ENCODE data around the gene CDHR2.

Gene CDHR2

DNA sequence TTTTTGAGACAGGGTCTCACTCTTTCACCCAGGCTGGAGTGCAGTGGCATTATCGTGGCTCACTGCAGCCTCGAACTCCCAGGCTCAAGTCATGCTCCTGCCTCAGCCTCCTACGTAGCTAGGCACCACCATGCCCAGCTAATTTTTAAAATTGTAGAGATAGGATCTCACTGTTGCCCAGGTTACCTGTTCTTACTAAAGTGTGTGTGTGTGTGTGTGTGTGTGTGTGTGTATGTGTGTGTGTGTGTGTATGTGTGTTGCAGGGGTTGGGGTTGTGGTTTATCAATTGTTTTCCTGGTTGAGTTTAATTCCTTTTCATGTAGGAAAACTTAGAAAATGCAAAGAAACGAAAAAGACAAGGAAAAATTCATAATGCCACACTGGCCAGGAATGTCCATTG lies 33.7 kb upstream of the CDHR2 start:
- WGBS, 2 donors (ENCODE audit: extremely low coverage in 2 of 2, insufficient read length in 2 of 2, insufficient replicate concordance in 1 of 2) = no CpG with 5 or more reads among the region's 4 CpGs
- Histone ChIP-seq H3K18ac (ENCODE audit: low read length) (no peak overlapping the region), H4K91ac (ENCODE audit: low read depth, low read length, poor library complexity) (no peak overlapping the region), H3K23ac (ENCODE audit: low read depth, low read length, poor library complexity) (no peak overlapping the region), H3K4me2 (ENCODE audit: insufficient read depth, low read length, poor library complexity, severe bottlenecking) (no peak overlapping the region), H3K36me3 (replicated peaks in 1 of 2; ENCODE audit: control insufficient read depth in 2 of 2, insufficient read depth in 2 of 2, low read length in 2 of 2) (peaks cover 0 to under 1% of the 10 kb centered on the region in 2 donors), H3K4me3 (ENCODE audit: low read length in 2 of 2) (no peak overlapping the region), H3K27ac (replicated peaks; ENCODE audit: low read length) (no peak overlapping the region), H2BK15ac (ENCODE audit: low read length) (no peak overlapping the region), H3K4me1 (ENCODE audit: control insufficient read depth in 2 of 2, insufficient read depth in 1 of 2, low read depth in 1 of 2, low read length in 2 of 2) (no peaks in the 10 kb centered on the region), H2AK5ac (ENCODE audit: low read depth, low read length) (no peak overlapping the region), H3K4ac (ENCODE audit: low read length) (no peak overlapping the region), H2BK12ac (ENCODE audit: low read length) (no peak overlapping the region), H2AFZ (ENCODE audit: low read length) (no peak overlapping the region), H2BK120ac (ENCODE audit: low read depth, low read length) (no peak overlapping the region), H2BK5ac (ENCODE audit: low read length) (no peak overlapping the region), H3K9me3 (replicated peaks in 1 of 2; ENCODE audit: control insufficient read depth in 2 of 2, insufficient read depth in 1 of 2, low read depth in 1 of 2, low read length in 2 of 2) (no peaks in the 10 kb centered on the region), H3K27me3 (ENCODE audit: control insufficient read depth in 3 of 3, insufficient read depth in 3 of 3, low read depth in 1 of 3, low read length in 3 of 3) (no peaks in the 10 kb centered on the region), H3K79me1 (ENCODE audit: low read depth, low read length) (no peaks in the 10 kb centered on the region), H4K8ac (ENCODE audit: low read depth, low read length) (no peak overlapping the region), H3K14ac (ENCODE audit: low read length) (no peak overlapping the region), H3K9ac (ENCODE audit: low read depth, low read length, poor library complexity) (no peak overlapping the region)
- DNase-seq (ENCODE audit: low spot score) = no peak

DNA sequence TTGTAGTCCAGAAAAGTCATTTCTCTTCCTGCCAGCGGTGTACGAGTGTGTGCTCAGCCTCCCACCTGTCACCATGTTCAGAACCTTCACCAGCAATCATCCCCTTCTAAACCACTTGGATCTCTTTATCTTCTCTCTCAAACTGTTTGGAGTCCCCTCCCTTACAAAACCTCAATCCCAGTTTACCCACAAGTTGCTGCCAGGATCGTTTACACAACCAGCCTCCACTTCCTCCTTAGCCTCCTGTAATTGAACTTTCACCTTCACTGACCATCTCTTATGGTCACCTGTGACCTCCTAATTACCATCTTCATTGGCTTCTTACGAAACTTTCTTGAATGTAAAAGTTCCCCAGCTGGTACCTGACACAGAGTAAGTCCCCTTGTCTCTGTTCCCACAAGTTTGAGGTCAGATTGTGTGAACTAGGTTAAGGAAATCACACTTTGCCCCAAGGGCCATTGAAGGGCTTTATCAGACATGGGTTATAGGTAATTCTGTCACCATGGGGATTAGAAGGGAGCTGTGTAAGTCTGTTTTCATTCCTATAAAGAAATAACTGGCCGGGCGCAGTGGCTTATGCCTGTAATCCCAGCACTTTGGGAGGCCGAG lies 32.0 kb upstream of the CDHR2 start:
- no CpG with 5 or more reads among the region's 7 CpGs for WGBS, 2 donors (ENCODE audit: extremely low coverage in 2 of 2, insufficient read length in 2 of 2, insufficient replicate concordance in 1 of 2)
- H3K9ac ChIP-seq (ENCODE audit: low read depth, low read length, poor library complexity) = no peak overlapping the region
- no peak overlapping the region for H4K8ac ChIP-seq (ENCODE audit: low read depth, low read length)
- no peak overlapping the region for H2BK5ac ChIP-seq (ENCODE audit: low read length)
- no peak for DNase-seq (ENCODE audit: low spot score)
- H2BK120ac ChIP-seq (ENCODE audit: low read depth, low read length) = no peak overlapping the region
- no peaks in the 10 kb centered on the region for H3K79me1 ChIP-seq (ENCODE audit: low read depth, low read length)
- H2AFZ ChIP-seq (ENCODE audit: low read length) = no peak overlapping the region
- H3K36me3 ChIP-seq (replicated peaks in 1 of 2; ENCODE audit: control insufficient read depth in 2 of 2, insufficient read depth in 2 of 2, low read length in 2 of 2) = no peaks in the 10 kb centered on the region
- H3K4ac ChIP-seq (ENCODE audit: low read length) = no peak overlapping the region
- no peak overlapping the region for H3K4me3 ChIP-seq (ENCODE audit: low read length in 2 of 2)
- peaks cover 0 to 3% of the 10 kb centered on the region in 2 donors for H3K4me1 ChIP-seq (ENCODE audit: control insufficient read depth in 2 of 2, insufficient read depth in 1 of 2, low read depth in 1 of 2, low read length in 2 of 2)
- no peak overlapping the region for H2BK12ac ChIP-seq (ENCODE audit: low read length)
- no peaks in the 10 kb centered on the region for H3K9me3 ChIP-seq (replicated peaks in 1 of 2; ENCODE audit: control insufficient read depth in 2 of 2, insufficient read depth in 1 of 2, low read depth in 1 of 2, low read length in 2 of 2)
- no peak overlapping the region for H3K27ac ChIP-seq (replicated peaks; ENCODE audit: low read length)
- H2AK5ac ChIP-seq (ENCODE audit: low read depth, low read length) = no peak overlapping the region
- H3K14ac ChIP-seq (ENCODE audit: low read length) = no peak overlapping the region
- H3K27me3 ChIP-seq (ENCODE audit: control insufficient read depth in 3 of 3, insufficient read depth in 3 of 3, low read depth in 1 of 3, low read length in 3 of 3) = no peaks in the 10 kb centered on the region
- no peak overlapping the region for H2BK15ac ChIP-seq (ENCODE audit: low read length)
- H3K23ac ChIP-seq (ENCODE audit: low read depth, low read length, poor library complexity) = no peak overlapping the region
- no peak overlapping the region for H3K4me2 ChIP-seq (ENCODE audit: insufficient read depth, low read length, poor library complexity, severe bottlenecking)
- H3K18ac ChIP-seq (ENCODE audit: low read length) = no peak overlapping the region
- H4K91ac ChIP-seq (ENCODE audit: low read depth, low read length, poor library complexity) = no peak overlapping the region

DNA sequence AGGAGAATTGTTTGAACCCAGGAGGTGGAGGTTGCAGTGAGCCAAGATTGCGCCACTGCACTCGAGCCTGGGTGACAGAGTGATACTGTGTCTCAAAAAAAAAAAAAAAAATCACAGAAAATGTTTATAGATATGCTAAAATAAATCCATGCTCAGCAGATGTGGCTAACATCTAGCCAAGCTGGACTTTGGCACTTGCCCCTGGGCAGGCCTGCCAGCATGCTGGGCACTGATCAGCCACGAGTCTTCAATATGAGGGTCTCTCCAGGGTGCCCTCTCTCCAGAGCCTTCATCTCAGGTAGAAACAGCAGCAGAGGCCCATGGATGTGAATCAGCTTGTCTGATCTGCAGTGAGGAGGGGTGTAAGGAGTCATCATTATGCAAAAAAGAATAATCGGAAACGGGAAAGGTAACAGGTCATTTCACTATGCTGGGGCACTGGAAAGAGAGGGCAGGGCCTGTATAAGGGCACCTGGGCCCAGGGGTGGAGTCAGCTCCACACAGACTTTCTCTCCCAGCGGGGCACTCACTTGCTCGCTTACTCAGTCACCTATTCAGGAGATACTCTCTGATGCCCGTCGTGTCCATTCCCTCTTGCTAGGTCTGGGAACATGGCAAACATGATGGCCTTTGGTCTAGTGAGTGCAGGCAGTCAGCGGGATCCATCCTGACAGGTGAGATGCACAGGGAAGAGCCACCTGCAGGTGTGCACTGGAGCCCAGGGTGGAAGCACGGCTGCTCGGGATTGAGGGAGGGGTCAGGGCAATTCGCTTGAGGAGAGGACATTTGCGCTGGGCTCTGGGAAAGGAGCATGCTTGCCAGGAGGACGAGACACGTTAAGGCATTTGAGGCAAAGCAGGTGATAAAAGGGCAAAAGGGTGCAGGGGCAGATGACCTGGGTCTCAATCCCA lies 29.1 kb upstream of the CDHR2 start:
- Histone ChIP-seq H4K91ac (ENCODE audit: low read depth, low read length, poor library complexity) (no peak overlapping the region), H2BK15ac (ENCODE audit: low read length) (no peak overlapping the region), H2BK120ac (ENCODE audit: low read depth, low read length) (no peak overlapping the region), H3K23ac (ENCODE audit: low read depth, low read length, poor library complexity) (no peak overlapping the region), H3K9ac (ENCODE audit: low read depth, low read length, poor library complexity) (no peak overlapping the region), H3K36me3 (replicated peaks in 1 of 2; ENCODE audit: control insufficient read depth in 2 of 2, insufficient read depth in 2 of 2, low read length in 2 of 2) (no peaks in the 10 kb centered on the region), H2AFZ (ENCODE audit: low read length) (no peak overlapping the region), H3K27me3 (ENCODE audit: control insufficient read depth in 3 of 3, insufficient read depth in 3 of 3, low read depth in 1 of 3, low read length in 3 of 3) (no peaks in the 10 kb centered on the region), H3K4me3 (ENCODE audit: low read length in 2 of 2) (no peak overlapping the region), H2BK12ac (ENCODE audit: low read length) (no peak overlapping the region), H3K18ac (ENCODE audit: low read length) (no peak overlapping the region), H3K4me2 (ENCODE audit: insufficient read depth, low read length, poor library complexity, severe bottlenecking) (no peak overlapping the region), H3K4me1 (ENCODE audit: control insufficient read depth in 2 of 2, insufficient read depth in 1 of 2, low read depth in 1 of 2, low read length in 2 of 2) (peaks cover 0 to 3% of the 10 kb centered on the region in 2 donors), H3K14ac (ENCODE audit: low read length) (no peak overlapping the region), H2BK5ac (ENCODE audit: low read length) (no peak overlapping the region), H3K79me1 (ENCODE audit: low read depth, low read length) (no peaks in the 10 kb centered on the region), H4K8ac (ENCODE audit: low read depth, low read length) (no peak overlapping the region), H3K9me3 (replicated peaks in 1 of 2; ENCODE audit: control insufficient read depth in 2 of 2, insufficient read depth in 1 of 2, low read depth in 1 of 2, low read length in 2 of 2) (no peaks in the 10 kb centered on the region), H3K4ac (ENCODE audit: low read length) (no peak overlapping the region), H3K27ac (replicated peaks; ENCODE audit: low read length) (no peak overlapping the region), H2AK5ac (ENCODE audit: low read depth, low read length) (no peak overlapping the region)
- DNase-seq (ENCODE audit: low spot score) = no peak
- no CpG with 5 or more reads among the region's 16 CpGs for WGBS, 2 donors (ENCODE audit: extremely low coverage in 2 of 2, insufficient read length in 2 of 2, insufficient replicate concordance in 1 of 2)

DNA sequence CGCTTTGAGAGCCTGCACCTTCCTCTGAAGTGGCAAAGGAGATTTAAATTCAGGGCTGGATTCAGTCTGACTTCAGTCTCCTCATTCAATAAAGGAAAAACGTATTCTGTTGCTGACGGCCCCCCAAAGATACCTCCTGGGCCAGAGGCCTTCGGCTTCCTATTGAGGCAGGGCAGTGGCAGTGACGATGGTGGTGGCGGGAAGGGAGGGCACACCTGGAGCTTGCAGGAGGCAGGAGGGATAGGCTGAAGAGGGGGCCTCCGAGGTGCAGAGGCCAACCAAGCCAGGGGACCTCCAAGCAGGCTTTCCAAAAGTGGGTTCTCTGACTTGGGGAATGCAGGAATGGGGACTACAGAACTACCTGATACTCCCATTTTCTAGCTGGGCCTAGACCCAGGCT lies 27.9 kb upstream of the CDHR2 start:
- Histone ChIP-seq H4K8ac (ENCODE audit: low read depth, low read length) (no peak overlapping the region), H2BK12ac (ENCODE audit: low read length) (no peak overlapping the region), H4K91ac (ENCODE audit: low read depth, low read length, poor library complexity) (no peak overlapping the region), H3K14ac (ENCODE audit: low read length) (no peak overlapping the region), H3K27me3 (ENCODE audit: control insufficient read depth in 3 of 3, insufficient read depth in 3 of 3, low read depth in 1 of 3, low read length in 3 of 3) (no peaks in the 10 kb centered on the region), H3K4me1 (ENCODE audit: control insufficient read depth in 2 of 2, insufficient read depth in 1 of 2, low read depth in 1 of 2, low read length in 2 of 2) (peaks cover 0 to 3% of the 10 kb centered on the region in 2 donors), H3K9ac (ENCODE audit: low read depth, low read length, poor library complexity) (no peak overlapping the region), H2BK15ac (ENCODE audit: low read length) (no peak overlapping the region), H3K36me3 (replicated peaks in 1 of 2; ENCODE audit: control insufficient read depth in 2 of 2, insufficient read depth in 2 of 2, low read length in 2 of 2) (peaks cover 0 to 7% of the 10 kb centered on the region in 2 donors), H3K79me1 (ENCODE audit: low read depth, low read length) (no peaks in the 10 kb centered on the region), H3K9me3 (replicated peaks in 1 of 2; ENCODE audit: control insufficient read depth in 2 of 2, insufficient read depth in 1 of 2, low read depth in 1 of 2, low read length in 2 of 2) (no peaks in the 10 kb centered on the region), H2AK5ac (ENCODE audit: low read depth, low read length) (no peak overlapping the region), H3K4ac (ENCODE audit: low read length) (no peak overlapping the region), H2BK5ac (ENCODE audit: low read length) (no peak overlapping the region), H2BK120ac (ENCODE audit: low read depth, low read length) (no peak overlapping the region), H2AFZ (ENCODE audit: low read length) (peak overlapping the region; percentile 77), H3K27ac (replicated peaks; ENCODE audit: low read length) (no peak overlapping the region), H3K23ac (ENCODE audit: low read depth, low read length, poor library complexity) (no peak overlapping the region), H3K4me2 (ENCODE audit: insufficient read depth, low read length, poor library complexity, severe bottlenecking) (no peak overlapping the region), H3K18ac (ENCODE audit: low read length) (no peak overlapping the region), H3K4me3 (ENCODE audit: low read length in 2 of 2) (no peak overlapping the region)
- WGBS, 2 donors (ENCODE audit: extremely low coverage in 2 of 2, insufficient read length in 2 of 2, insufficient replicate concordance in 1 of 2) = no CpG with 5 or more reads among the region's 7 CpGs
- DNase-seq (ENCODE audit: low spot score) = no peak

Data from neuronal stem cell (in vitro differentiated cells).